ENCODE results near the gene DOCK8. TPM values are rescaled to one million over a fixed set of nuclear protein-coding genes. Genes with fewer than 3 reads are reported as not detected.

The DOCK8 gene
- total and polyA plus RNA-seq, 10 of the 15 experiments (the other 5 are each of a cell fraction or from before 2014, with no cell fraction given): 35.4 to 100 (median 44.7) TPM

DNA sequence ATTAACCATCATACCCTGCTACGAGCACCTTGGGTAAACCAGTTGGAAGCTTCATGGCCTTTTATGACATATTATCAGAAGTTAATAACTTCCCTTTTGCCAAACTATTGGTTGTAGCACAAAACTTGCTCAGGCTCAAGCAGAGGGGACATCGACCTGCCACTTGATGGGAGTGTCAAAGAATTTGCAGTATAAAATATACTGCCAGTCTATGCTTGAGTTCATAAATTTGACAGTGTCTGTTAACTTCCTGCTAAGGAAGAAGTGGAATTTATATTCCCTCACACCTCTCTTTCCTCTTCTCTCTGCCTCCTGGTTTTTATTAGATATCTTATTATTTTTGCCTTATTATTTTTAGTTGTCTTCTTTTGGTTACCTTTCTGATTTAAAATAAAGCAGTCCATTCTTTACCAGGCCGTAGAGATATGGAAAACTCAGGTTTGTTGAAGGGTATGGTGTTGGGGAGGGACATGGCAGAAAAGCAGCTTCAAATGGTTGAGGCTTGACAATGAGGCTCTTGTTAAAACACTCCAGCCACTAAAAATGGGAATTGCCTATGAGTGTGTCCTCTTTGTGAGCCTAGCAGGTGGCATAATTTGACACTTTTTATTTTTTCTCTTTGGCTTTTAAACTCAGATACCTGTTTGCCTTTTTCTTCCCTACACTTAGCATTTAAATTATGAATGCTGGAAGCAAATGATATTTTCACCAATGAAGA, 298.0 kb downstream of the DOCK8 start:
- in situ Hi-C loops (cut with MboI): no loop called here
- no TSS peak for BruUV-seq (replicated peaks)
- WGBS (ENCODE audit: insufficient coverage, insufficient replicate concordance, low lambda C conversion rate, missing lambda C conversion rate): 0% methylated on average over 3 of the region's 3 CpGs
- ATAC-seq (no peak), FAIRE-seq (no peak), DNase-seq (ENCODE audit: low read depth, low spot score) (no peak)
- POLR2A ChIA-PET: no interaction called here
- Histone ChIP-seq H3K4me1 (ENCODE audit: control insufficient read depth, insufficient read depth, low read length) (no peaks in the 10 kb centered on the region), H2AFZ (ENCODE audit: control insufficient read depth, low read depth, low read length) (no peak overlapping the region), H3K27ac (ENCODE audit: control insufficient read depth, insufficient read depth) (no peak overlapping the region), H3K4me2 (ENCODE audit: control insufficient read depth, insufficient read depth) (no peak overlapping the region), H3K4me3 (no peak overlapping the region), H3K27me3 (replicated peaks in 1 of 2; ENCODE audit: control insufficient read depth in 2 of 2, insufficient read depth in 2 of 2, low read length in 1 of 2) (no peaks in the 10 kb centered on the region; a peak in 1 of 4 replicates), H3K79me2 (ENCODE audit: control insufficient read depth, insufficient read depth, low read length) (no peaks in the 10 kb centered on the region), H3K36me3 (ENCODE audit: control insufficient read depth in 2 of 2, insufficient read depth in 2 of 2, low read length in 1 of 2) (no peaks in the 10 kb centered on the region), H3K9ac (ENCODE audit: control insufficient read depth, insufficient read depth, low read length) (no peak overlapping the region), H4K20me1 (ENCODE audit: control insufficient read depth, insufficient read depth) (no peaks in the 10 kb centered on the region), H3K9me3 (replicated peaks; ENCODE audit: control insufficient read depth, insufficient read depth, low read length) (no peaks in the 10 kb centered on the region)
- intact Hi-C loops (cut with micrococcal nuclease; ENCODE audit: unreplicated experiment): no loop called here
- RAD21 ChIA-PET (ENCODE audit: unreplicated experiment): no interaction called here
- SMC1A ChIA-PET (ENCODE audit: uncharacterized antibody, unreplicated experiment): no interaction called here
- CTCF ChIA-PET: no interaction called here
- TF ChIP-seq SUZ12 (IDR thresholded peaks at IDR 0.05; ENCODE audit: unreplicated experiment) (no peak), SIN3A (IDR thresholded peaks at IDR 0.05; ENCODE audit: low read depth, low read length) (no peak)

Other genes starting within 250 kb of the DOCK8 start
- gene WASHC1, start 185.4 kb upstream of the DOCK8 start, total RNA-seq (2014; rRNA removed): 9.4 and 9.8 TPM in 2 replicates
- 4.3 and 4.9 TPM in 2 replicates for gene WASHC1, start 185.4 kb upstream of the DOCK8 start, total RNA-seq (2014; rRNA removed; fragmentation: Illumina TruSeq; extraction: Trizol)
- 13.3 and 15.5 TPM in 2 replicates for gene WASHC1, start 185.4 kb upstream of the DOCK8 start, total RNA-seq (2021)
- gene WASHC1, start 185.4 kb upstream of the DOCK8 start, polyA plus RNA-seq (2011; rRNA removed): 4.3 and 11.8 TPM in 2 replicates
- gene WASHC1, start 185.4 kb upstream of the DOCK8 start, polyA plus RNA-seq (2014; fragmentation: Illumina TruSeq; extraction: Trizol): 0.62 and 3.0 TPM in 2 replicates
- gene WASHC1, start 185.4 kb upstream of the DOCK8 start, polyA plus RNA-seq (2014; fragmentation: Nextera tagmentation; extraction: Ambion mirVana): under 1 TPM; 0.19 to 0.71 TPM
- 11.1 and 14.7 TPM in 2 replicates for gene WASHC1, start 185.4 kb upstream of the DOCK8 start, polyA plus RNA-seq (2014; rRNA removed)
- 1 to 10 TPM; 6.0 to 6.9 TPM for gene WASHC1, start 185.4 kb upstream of the DOCK8 start, polyA plus RNA-seq (2016; fragmentation: Nextera tagmentation; extraction: Ambion mirVana)
- gene FOXD4, start 96.4 kb upstream of the DOCK8 start, total RNA-seq (2014; rRNA removed): 0.34 and 0.54 TPM in 2 replicates
- 0.09 and 0.14 TPM in 2 replicates for gene FOXD4, start 96.4 kb upstream of the DOCK8 start, total RNA-seq (2014; rRNA removed; fragmentation: Illumina TruSeq; extraction: Trizol)
- gene FOXD4, start 96.4 kb upstream of the DOCK8 start, total RNA-seq (2021): 0.24 TPM in 1 of 2 replicates, not detected in the other
- 0.22 and 0.26 TPM in 2 replicates for gene FOXD4, start 96.4 kb upstream of the DOCK8 start, polyA plus RNA-seq (2011; rRNA removed)
- 0.13 TPM in 1 of 2 replicates, not detected in the other for gene FOXD4, start 96.4 kb upstream of the DOCK8 start, polyA plus RNA-seq (2014; fragmentation: Illumina TruSeq; extraction: Trizol)
- gene FOXD4, start 96.4 kb upstream of the DOCK8 start, polyA plus RNA-seq (2014; fragmentation: Nextera tagmentation; extraction: Ambion mirVana): not detected
- 0.10 and 0.26 TPM in 2 replicates for gene FOXD4, start 96.4 kb upstream of the DOCK8 start, polyA plus RNA-seq (2014; rRNA removed)
- gene FOXD4, start 96.4 kb upstream of the DOCK8 start, polyA plus RNA-seq (2016; fragmentation: Nextera tagmentation; extraction: Ambion mirVana): under 1 TPM in 1 of 2 experiments, not detected in 1; 0.13 TPM
- gene ZNG1A, start 35.8 kb upstream of the DOCK8 start, total RNA-seq (2014; rRNA removed): 48.0 and 50.5 TPM in 2 replicates
- 104 and 108 TPM in 2 replicates for gene ZNG1A, start 35.8 kb upstream of the DOCK8 start, total RNA-seq (2014; rRNA removed; fragmentation: Illumina TruSeq; extraction: Trizol)
- gene ZNG1A, start 35.8 kb upstream of the DOCK8 start, total RNA-seq (2021): 52.2 and 55.5 TPM in 2 replicates
- gene ZNG1A, start 35.8 kb upstream of the DOCK8 start, polyA plus RNA-seq (2011; rRNA removed): 51.3 and 69.0 TPM in 2 replicates
- 84.8 and 110 TPM in 2 replicates for gene ZNG1A, start 35.8 kb upstream of the DOCK8 start, polyA plus RNA-seq (2014; fragmentation: Illumina TruSeq; extraction: Trizol)
- gene ZNG1A, start 35.8 kb upstream of the DOCK8 start, polyA plus RNA-seq (2014; fragmentation: Nextera tagmentation; extraction: Ambion mirVana): 100 to 1,000 TPM; 154 to 179 TPM
- gene ZNG1A, start 35.8 kb upstream of the DOCK8 start, polyA plus RNA-seq (2014; rRNA removed): 50.7 and 61.5 TPM in 2 replicates
- gene ZNG1A, start 35.8 kb upstream of the DOCK8 start, polyA plus RNA-seq (2016; fragmentation: Nextera tagmentation; extraction: Ambion mirVana): 100 to 1,000 TPM; 134 to 136 TPM

Measured in GM12878 (cell line).